ENCODE measurements around the gene SLC6A3.
"Not testable (repeated sequence)": the region's sequence is repeated elsewhere in the genome, so short reads cannot be mapped to it uniquely, and the experiment has no call there.

Gene SLC6A3

GRCh38 chr5:1422522-1422921 lies 22.7 kb downstream of the SLC6A3 start:
- DNase-seq (ENCODE audit: low read depth in 2 of 2), result not testable (repeated sequence)

DNA sequence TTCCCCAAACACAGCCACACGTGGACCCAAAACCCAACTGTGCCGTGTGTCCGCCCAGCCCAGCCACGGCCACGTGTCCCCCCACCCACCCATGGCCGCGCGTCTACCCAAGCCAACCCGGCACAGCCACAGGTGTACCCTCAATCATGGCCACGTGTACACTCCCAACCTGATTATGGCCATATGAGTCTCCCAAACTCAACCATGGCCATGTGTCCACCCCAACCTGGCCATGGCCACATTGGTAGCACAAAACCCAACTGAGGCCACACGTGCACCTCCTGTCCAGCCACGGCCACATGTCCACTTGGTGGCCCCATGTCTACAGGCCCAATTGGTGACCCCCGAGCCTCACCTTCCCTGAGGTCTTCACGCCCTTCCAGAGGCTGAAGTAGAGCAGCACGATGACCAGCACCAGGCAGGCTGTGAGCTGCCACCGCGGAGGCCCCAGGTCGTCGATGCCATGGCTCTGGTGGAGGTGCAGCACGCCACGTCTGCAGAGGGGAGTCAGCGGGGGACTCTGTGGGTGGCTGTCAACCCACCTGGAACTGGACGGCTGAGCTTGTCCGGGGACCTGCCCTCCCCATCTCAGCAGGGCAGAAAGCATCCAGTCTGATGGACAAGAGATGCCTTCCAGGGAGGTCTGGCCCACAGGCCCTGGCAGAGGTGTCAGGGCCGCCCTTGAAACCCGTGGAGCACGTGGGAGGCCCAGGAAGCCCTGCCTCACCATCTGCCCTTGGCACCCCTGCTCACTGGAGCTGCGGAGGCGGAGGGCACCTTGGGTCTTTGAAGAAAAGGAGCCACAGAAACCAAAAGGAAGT lies 23.5 kb downstream of the SLC6A3 start:
- no peak for DNase-seq (ENCODE audit: low read depth in 2 of 2)

DNA sequence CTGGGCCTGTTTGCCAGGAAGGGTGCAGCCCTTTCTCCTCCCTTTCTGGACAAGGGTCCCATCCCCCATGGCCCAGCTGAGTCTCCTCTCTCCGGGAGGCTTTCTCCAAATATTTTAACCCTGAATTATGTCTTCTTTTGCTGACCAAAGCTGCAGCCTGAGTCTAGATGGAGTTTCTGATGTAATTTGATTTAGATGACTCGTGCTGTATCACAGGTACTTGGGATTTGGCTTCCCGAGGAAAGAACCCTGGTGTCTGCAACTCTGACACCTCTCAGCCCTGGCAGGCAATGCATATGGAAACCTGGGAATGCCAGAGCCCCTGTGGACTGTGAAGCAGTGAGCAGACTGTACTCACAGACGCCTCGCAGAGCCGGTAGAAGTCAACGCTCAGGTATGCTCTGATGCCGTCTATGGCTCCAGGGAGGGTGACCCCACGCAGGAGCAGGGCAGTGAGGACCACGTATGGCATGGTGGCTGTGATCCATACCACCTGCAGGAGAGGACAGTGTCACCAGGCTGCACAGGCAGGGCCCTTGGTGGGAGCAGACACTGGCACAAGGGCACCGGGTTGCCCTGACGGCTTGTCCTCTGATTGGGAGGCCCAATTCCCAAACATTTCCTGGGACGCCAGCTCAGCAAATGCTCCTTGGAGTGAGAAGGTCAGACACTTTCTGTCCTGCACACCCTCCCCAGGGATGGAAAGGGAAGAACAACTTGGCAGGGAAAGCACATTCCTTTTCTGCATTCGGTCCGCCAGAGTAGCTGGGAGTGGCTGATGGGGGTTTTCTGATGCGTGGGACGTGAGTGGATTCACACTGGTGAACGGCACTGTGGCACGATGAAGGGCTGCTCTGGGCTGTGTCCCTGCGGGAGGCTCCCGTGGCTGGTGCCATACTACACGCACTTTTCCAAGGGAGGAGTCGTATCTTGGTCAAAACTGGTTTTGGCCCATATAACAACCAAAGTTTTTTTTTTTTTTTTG lies 24.7 kb downstream of the SLC6A3 start:
- no peak for DNase-seq (ENCODE audit: low read depth in 2 of 2)

GRCh38 chr5:1419476-1420210 lies 25.6 kb downstream of the SLC6A3 start:
- no peak for DNase-seq (ENCODE audit: low read depth in 2 of 2)

- DNase-seq (ENCODE audit: low read depth in 2 of 2), result no peak
Measured at GRCh38 chr5:1418921-1419280, 26.3 kb downstream of the SLC6A3 start.

- no peak for DNase-seq (ENCODE audit: low read depth in 2 of 2)
Measured at GRCh38 chr5:1418238-1418920, 26.9 kb downstream of the SLC6A3 start.

DNA sequence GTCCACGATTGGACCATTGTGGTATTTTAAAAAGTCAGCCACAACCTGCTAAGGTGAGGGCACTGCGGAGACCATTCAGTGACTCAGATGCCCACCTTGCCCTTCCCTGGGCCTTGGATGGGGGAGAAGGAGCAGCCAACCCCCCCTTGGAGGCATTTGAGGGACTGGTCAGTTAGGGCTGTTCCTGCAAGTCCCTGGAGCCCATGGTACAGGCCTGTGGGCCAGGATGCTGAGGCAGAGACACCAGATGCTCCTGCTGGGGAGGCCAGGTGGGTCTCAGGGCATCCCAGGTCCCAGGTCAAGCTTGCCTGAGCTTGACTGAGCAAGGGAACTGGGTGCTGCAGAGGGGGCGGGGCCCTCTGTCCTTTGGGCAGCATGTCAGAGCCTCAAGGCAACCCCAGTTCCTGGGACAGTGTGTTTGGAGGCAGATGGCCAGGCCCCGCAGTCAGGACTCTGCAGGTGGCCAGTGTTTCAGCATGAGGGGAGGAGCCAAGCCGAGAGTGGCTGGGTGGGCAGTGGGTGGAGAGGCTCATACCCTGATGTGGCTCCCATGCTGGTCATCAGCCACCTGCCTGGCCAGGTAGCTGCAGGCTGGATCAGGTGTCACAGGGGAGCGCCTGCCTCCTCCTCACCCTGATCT lies 27.5 kb downstream of the SLC6A3 start:
- DNase-seq (ENCODE audit: low read depth in 2 of 2), result no peak

GRCh38 chr5:1416856-1417469 lies 28.3 kb downstream of the SLC6A3 start:
- DNase-seq (ENCODE audit: low read depth in 2 of 2), result no peak

GRCh38 chr5:1415626-1416360 lies 29.4 kb downstream of the SLC6A3 start:
- no peak for DNase-seq (ENCODE audit: low read depth in 2 of 2)

- no peak for DNase-seq (ENCODE audit: low read depth in 2 of 2)
Measured at GRCh38 chr5:1415059-1415425, 30.2 kb downstream of the SLC6A3 start.

DNA sequence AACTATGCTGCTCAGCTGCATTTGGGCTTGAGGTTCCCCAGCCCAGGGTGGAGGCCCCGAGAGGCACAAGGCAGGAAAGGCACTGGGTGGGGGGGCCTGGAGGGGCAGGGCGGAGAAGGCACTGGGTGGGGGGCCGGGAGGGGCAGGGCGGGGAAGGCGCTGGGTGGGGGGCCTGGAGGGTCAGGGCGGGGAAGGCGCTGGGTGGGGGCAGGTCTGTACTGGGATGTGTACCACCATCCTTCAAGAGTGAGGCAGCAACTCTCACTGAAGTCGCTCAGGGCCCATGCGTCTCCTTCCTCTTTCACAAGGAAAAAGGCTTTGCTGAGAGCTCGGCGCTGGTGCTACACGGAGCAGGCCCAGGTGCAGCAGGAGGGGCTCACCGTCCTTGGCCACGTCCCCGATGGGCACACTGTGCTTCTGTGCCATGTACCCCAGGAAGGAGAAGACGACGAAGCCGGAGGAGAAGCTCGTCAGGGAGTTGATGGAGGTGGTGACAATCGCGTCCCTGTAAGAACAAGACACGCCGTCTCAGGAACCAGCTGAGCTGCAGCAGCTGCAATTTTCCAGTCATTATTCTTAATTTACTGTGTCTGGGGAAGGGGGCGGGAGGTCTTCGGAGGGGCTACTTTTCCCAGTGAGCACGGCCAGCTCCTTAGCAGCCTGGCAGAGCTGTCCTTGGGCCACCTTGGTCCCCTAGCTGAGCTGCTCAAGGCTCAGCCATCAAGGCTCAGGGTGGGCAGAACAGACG lies 30.8 kb downstream of the SLC6A3 start:
- no peak for DNase-seq (ENCODE audit: low read depth in 2 of 2)

DNA sequence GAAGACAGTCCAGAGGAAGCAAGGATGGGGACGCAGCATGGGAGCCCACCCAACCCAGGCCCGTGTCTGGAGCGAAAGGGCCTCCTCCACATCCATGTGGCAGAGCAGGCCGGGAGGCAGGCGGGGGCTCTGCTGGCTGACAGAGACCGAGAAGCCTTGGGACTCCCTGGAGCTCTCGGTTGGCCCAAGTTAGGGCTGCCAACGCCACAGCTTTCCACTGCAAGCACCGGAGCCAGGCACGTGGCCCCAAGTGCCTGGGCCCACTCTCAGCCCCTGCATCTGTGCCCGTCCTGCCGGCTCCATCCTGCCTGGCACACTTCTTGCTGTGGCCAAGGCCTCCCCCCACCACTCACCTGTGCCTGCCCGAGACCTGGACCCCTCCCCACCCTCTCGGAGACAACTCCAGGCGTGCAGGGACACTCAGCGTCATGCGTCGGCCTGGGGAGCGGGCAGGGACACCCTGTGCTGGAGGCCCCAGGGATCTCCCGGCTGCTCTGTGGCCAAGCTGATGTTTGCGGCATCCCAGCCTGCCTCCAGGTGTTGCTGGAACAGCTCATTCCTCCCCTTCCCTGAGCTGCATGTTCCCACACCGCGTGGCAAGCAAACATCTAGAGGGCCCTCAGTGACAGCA lies 31.5 kb downstream of the SLC6A3 start:
- DNase-seq (ENCODE audit: low read depth in 2 of 2), result no peak

- no peak for DNase-seq (ENCODE audit: low read depth in 2 of 2)
Measured at GRCh38 chr5:1413211-1413610, 32.0 kb downstream of the SLC6A3 start.

DNA sequence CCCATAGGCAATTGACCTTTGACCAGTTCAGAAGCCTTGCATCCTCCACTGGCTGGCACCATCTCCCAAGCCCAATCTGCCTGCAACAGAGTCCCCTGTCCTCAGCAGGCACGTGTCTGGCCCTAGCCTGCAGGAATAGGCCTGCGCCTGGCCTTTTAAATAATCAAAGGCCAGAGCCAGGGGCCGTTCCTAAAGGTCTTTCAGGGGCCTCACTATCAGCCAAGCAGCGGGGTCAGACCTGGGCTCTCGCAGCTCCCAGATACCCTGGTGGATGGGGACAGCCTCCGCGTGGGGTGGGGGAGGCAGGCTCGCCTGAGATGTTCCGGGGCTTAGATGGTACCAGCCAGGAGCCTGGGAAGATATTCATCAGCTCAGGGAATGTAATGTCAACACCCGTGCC lies 32.6 kb downstream of the SLC6A3 start:
- DNase-seq (ENCODE audit: low read depth in 2 of 2), result no peak

- no peak for DNase-seq (ENCODE audit: low read depth in 2 of 2)
Measured at GRCh38 chr5:1412163-1412562, 33.1 kb downstream of the SLC6A3 start.

DNA sequence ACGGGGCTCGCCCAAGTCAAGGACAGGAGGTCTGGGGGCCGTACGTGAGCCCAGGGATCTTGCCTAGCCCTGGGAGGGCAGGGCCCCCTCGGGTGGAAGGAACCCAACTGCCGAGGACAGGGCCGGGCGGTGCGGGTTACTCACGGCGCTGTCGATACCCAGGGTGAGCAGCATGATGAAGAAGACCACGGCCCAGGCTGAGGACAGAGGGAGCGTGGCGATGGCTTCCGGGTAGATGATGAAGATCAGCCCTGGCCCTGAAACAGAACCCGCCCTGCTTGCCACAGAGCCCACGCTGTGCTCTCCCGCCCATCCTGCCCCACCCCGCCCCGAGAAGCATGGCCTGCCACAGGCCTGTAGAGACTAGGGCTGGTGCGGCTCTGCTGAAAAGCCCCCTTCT lies 34.1 kb downstream of the SLC6A3 start:
- DNase-seq (ENCODE audit: low read depth in 2 of 2), result no peak

DNA sequence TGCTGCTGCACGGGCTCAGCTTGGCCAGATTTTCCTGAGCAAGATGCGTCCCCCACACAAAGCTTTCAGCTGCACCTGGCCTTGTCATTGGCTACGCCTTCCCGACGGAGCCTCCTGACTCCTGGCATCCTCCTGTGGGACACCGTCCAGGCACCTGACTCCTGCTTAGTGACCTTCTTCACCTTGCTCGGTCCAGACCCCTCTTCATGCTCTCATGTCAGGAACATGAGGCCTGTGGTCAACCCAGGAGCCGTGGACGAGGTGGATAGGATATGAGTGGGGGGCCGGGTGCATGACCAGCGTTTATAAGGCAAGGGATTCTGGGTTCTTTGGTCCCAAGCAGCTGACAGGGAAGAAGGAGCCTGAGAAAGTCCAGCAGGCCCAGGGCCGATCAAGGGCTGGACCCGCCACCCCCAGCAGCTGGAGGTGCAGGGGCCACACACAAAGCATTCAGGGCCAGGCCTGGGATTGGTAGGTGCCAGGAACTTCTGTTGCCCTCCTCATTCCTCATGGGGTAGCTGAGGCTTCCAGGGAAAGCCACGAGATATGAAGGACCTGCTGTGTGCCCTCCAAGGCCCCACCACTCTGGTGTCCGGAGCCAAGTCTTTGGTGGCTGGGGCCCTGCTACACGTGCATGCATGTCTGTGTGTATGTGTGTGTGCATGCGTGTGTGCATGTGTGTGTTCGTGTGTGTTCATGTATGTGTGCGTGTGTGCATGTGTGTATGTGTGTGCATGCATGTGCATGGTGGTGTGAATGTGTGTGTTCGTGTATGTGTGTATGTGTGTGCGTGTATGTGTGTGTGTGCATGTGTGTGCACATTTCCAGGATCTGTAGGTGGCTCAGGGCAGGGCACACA lies 34.9 kb downstream of the SLC6A3 start:
- DNase-seq (ENCODE audit: low read depth in 2 of 2), result no peak

Data from stimulated activated CD4-positive, alpha-beta T cell treated with anti-CD3 and anti-CD28 coated beads, Interleukin-4, amount 100 ng/mL, for 48 hours (primary cell).